H1 (cell line): Measurements from ENCODE around the gene DOCK11.

ENCODE experiments used
- NRF1 ChIP-seq: IDR thresholded peaks from 2 replicates; pipeline ENCODE4 v1.6.1; 2011; ENCODE audit warnings: mild to moderate bottlenecking, low read depth, low read length, improper control_type of control experiment
- POLR2AphosphoS5 ChIP-seq: IDR thresholded peaks from 2 replicates; pipeline ENCODE4 v1.6.1; 2011; ENCODE audit warnings: low read depth, low read length
- RAD21 ChIP-seq, 2 experiments: IDR thresholded peaks in 1 of 2; conservative IDR thresholded peaks in 1 of 2; 2 replicates each; pipeline ENCODE4 v1.6.1; 2011; ENCODE audit warnings: low read depth in 2 of 2, low read length in 2 of 2, improper control_type of control experiment in 1 of 2, inconsistent platforms in 1 of 2, mild to moderate bottlenecking in 1 of 2, moderate library complexity in 1 of 2
- RXRA ChIP-seq: IDR thresholded peaks from 2 replicates; pipeline ENCODE4 v1.6.1; 2011; ENCODE audit warnings: low read depth, mild to moderate bottlenecking, low read length, moderate library complexity; ENCODE audit not compliant: insufficient read depth
- SIN3A ChIP-seq, 2 experiments: IDR thresholded peaks in 1 of 2; conservative IDR thresholded peaks in 1 of 2; 2 replicates each; pipeline ENCODE4 v1.6.1; 2011 to 2012; ENCODE audit warnings: low read length in 2 of 2, improper control_type of control experiment in 1 of 2, low read depth in 1 of 2, mild to moderate bottlenecking in 1 of 2
- TF ChIP-seq, protein P1 (sequence below): IDR thresholded peaks from 2 replicates; pipeline ENCODE4 v1.6.1; 2011; ENCODE audit warnings: low read depth, mild to moderate bottlenecking, low read length; ENCODE audit not compliant: insufficient read depth
- TF ChIP-seq, protein P2 (sequence below): IDR thresholded peaks from 2 replicates; pipeline ENCODE4 v1.6.1; 2012; ENCODE audit warnings: low read length, inconsistent platforms
- TF ChIP-seq, protein P3 (sequence below), 3 experiments: IDR thresholded peaks; 1 replicate in 2 of 3; 2 replicates in 1 of 3; pipeline versions ENCODE4 v1.5.1 to v1.6.1; 2011; ENCODE audit warnings: low read length in 3 of 3, mild to moderate bottlenecking in 3 of 3, inconsistent platforms in 2 of 3, low read depth in 1 of 3, moderate library complexity in 1 of 3; ENCODE audit not compliant: insufficient read depth in 1 of 3; ENCODE audit errors: control extremely low read depth in 1 of 3

DNA sequence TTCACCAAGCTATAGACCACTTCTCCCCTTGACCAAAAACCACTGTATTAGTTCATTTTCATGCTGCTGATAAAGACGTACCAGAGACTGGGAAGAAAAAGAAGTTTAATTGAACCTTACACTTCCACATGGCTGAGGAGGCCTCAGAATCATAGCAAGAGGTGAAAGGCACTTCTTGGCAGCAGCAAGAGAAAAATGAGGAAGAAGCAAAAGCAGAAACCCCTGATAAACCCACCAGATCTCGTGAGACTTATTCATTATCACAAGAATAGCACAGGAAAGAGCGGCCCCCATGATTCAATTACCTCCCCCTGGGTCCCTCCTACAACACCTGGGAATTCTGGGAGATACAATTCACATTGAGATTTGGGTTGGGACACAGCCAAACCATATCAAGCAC lies 97.8 kb downstream of the DOCK11 start:
- no peak for TF ChIP-seq RXRA
- TF ChIP-seq SIN3A (conservative IDR thresholded peaks at IDR 0.05 in 1 of 2, IDR thresholded peaks at IDR 0.05 in 1 of 2; ENCODE audit: low read depth in 1 of 2, low read length in 2 of 2) = no peak
- TF ChIP-seq, protein P1, sequence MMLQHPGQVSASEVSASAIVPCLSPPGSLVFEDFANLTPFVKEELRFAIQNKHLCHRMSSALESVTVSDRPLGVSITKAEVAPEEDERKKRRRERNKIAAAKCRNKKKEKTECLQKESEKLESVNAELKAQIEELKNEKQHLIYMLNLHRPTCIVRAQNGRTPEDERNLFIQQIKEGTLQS = no peak
- no peak for TF ChIP-seq POLR2AphosphoS5
- no peak for TF ChIP-seq NRF1
- TF ChIP-seq, protein P2, sequence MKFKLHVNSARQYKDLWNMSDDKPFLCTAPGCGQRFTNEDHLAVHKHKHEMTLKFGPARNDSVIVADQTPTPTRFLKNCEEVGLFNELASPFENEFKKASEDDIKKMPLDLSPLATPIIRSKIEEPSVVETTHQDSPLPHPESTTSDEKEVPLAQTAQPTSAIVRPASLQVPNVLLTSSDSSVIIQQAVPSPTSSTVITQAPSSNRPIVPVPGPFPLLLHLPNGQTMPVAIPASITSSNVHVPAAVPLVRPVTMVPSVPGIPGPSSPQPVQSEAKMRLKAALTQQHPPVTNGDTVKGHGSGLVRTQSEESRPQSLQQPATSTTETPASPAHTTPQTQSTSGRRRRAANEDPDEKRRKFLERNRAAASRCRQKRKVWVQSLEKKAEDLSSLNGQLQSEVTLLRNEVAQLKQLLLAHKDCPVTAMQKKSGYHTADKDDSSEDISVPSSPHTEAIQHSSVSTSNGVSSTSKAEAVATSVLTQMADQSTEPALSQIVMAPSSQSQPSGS = no peak
- TF ChIP-seq, protein P3, sequence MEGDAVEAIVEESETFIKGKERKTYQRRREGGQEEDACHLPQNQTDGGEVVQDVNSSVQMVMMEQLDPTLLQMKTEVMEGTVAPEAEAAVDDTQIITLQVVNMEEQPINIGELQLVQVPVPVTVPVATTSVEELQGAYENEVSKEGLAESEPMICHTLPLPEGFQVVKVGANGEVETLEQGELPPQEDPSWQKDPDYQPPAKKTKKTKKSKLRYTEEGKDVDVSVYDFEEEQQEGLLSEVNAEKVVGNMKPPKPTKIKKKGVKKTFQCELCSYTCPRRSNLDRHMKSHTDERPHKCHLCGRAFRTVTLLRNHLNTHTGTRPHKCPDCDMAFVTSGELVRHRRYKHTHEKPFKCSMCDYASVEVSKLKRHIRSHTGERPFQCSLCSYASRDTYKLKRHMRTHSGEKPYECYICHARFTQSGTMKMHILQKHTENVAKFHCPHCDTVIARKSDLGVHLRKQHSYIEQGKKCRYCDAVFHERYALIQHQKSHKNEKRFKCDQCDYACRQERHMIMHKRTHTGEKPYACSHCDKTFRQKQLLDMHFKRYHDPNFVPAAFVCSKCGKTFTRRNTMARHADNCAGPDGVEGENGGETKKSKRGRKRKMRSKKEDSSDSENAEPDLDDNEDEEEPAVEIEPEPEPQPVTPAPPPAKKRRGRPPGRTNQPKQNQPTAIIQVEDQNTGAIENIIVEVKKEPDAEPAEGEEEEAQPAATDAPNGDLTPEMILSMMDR (IDR thresholded peaks at IDR 0.05; ENCODE audit: control extremely low read depth in 1 of 3, insufficient read depth in 1 of 3, low read depth in 1 of 3, low read length in 3 of 3) = no peak
- TF ChIP-seq RAD21 (IDR thresholded peaks at IDR 0.05 in 1 of 2, conservative IDR thresholded peaks at IDR 0.05 in 1 of 2; ENCODE audit: low read depth in 2 of 2, low read length in 2 of 2) = no peak
